ENCODE measurements around the gene SWSAP1.

GRCh38 chr19:11380653-11381537, 6.4 kb downstream of the SWSAP1 start:
- TF ChIP-seq CTCF (IDR thresholded peaks at IDR 0.05) (peak in 6 of 7 experiments; percentile 5 to 92 (median 81)), POLR2A (IDR thresholded peaks at IDR 0.05) (peak in 2 of 4 donors; percentile 54 to 61), POLR2AphosphoS5 (IDR thresholded peaks at IDR 0.05) (peak; percentile 75 to 97 (median 97))

Measured in stomach (tissue), 4 donors.